HG03280 (cell line): ENCODE data around the gene MYBPC3.

Experiments
- ATAC-seq: cut with Tn5 transposase; IDR thresholded peaks from one replicate; pipeline ENCODE4 v1.9.1; 2021; ENCODE audit warnings: mild to moderate bottlenecking, moderate library complexity; ENCODE audit not compliant: unreplicated experiment

The MYBPC3 gene

DNA sequence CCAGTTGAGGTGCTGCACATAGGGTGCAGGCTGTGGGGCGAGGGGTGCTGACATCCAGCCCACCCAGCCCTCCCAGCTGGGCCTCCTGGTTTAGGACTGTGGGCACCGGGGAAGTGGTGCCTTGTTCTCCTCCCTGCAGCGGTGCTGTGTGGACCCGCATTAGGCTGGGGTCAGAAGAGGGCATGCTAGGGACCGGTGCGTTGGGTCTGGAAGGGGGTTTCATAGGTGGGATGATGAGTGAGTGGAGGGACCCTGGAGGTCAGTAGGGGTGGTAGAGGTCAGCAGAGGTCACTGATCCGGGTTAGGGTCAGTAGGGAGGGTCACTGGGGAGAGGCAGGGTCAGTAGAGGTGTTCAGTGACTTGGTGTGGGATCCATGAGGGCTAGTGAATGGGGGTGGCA is 6.7 kb upstream of the MYBPC3 start:
- no peak for ATAC-seq

DNA sequence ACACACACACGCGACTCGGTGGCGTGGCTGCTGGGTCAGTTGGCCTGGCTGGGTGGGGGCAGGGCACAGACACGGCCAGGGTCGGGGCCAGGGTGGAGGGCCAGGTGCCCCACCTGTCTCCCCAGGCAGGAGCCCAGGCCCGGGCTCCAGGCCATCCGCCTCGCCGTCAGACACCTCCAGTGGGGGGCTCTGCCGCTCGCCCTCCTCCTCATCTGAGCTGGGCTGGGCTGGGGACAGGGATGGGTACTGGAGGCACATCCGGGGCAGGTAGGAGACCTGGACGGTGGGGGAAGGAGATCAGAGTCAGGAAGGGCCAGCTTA is 6.2 kb upstream of the MYBPC3 start:
- no peak for ATAC-seq

- no peak for ATAC-seq
Measured at GRCh38 chr11:47357985-47358730, 5.7 kb upstream of the MYBPC3 start.

DNA sequence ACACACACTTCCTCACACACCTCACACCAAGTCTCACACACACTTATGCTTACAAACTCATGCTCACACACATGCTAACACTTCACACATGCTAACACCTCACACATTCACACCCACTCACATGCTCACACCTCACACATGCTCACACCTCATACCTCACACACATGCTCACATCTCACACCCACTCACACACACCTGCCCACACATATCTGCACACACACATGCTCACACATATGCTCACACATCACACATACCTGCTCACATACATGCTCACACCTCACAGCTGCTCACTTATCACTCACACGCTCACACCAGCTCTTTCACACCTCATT is 4.5 kb upstream of the MYBPC3 start:
- no peak for ATAC-seq

DNA sequence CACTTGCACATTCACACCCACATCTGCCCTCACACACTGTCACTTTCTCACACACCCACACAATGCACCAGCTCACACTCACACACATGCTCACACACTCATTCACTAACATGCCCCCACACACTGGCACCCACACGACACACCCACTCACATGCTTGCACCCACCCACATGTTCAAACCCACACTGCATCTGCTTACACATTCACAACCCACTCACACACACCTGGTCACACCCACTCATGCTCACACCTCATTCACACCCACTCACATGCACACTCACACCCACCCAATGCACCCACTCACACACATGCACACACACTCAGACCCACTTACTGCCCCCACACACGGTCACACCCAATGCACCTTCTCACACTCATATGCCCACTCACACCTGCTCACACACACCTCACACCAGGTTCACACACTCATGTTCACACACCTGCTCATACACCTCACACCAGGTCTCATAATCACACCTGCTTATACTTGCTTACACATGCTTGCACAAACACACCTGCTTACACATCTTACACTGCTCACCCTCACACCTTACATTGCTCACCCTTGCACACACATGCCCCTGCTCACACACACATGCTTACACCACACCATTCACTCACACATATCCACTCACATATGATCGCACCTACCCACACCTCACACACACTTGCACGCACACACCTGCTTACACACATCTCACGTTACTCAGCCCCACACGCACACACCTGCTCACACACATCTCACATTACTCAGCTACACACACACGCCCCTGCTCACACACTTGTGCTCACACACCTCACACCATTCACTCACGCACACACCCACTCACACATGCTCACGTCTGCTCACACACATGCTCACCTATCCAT is 3.9 kb upstream of the MYBPC3 start:
- no peak for ATAC-seq

- ATAC-seq = no peak
Measured at GRCh38 chr11:47355283-47356128, 3.0 kb upstream of the MYBPC3 start.

DNA sequence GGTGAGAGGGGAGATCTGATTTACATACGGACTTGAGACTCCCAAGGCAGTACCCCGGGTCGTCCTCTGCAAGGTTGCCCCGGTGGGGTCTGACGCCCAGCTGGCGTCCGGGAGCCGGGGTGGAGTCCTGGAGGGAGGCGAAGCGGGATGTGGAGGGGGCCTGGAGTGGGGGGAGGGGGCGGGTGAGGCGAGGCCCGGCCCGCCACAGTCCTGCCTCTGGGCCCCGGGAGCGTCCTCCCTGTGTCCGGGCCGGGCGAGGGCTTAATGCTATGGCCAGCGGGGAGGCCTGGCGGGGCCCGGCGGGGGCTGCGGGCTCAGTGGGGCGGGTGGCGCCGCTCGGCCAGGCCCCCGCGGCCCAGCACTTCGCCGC is 2.4 kb upstream of the MYBPC3 start:
- no peak for ATAC-seq

GRCh38 chr11:47353978-47354774 is 1.7 kb upstream of the MYBPC3 start:
- no peak for ATAC-seq

GRCh38 chr11:47351156-47352126 is 1.1 kb downstream of the MYBPC3 start:
- ATAC-seq = no peak

DNA sequence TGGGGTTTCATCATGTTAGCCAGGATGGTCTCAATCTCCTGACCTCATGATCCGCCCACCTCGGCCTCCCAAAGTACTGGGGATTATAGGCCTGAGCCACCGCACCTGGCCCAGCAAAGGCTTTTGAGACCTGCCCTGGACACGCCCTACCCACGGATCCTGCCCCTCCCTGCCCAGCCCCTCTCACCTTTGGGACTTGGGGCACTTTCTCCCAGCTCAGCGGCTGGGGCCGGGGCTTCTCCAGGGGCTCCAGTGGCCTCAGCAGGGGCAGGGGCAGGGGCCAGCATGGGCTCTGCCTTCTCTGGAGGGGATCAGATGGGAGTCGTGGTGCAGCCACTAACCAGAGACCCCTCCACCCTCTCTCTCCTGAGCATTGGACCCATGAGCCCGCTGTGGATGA is 2.2 kb downstream of the MYBPC3 start:
- no peak for ATAC-seq

DNA sequence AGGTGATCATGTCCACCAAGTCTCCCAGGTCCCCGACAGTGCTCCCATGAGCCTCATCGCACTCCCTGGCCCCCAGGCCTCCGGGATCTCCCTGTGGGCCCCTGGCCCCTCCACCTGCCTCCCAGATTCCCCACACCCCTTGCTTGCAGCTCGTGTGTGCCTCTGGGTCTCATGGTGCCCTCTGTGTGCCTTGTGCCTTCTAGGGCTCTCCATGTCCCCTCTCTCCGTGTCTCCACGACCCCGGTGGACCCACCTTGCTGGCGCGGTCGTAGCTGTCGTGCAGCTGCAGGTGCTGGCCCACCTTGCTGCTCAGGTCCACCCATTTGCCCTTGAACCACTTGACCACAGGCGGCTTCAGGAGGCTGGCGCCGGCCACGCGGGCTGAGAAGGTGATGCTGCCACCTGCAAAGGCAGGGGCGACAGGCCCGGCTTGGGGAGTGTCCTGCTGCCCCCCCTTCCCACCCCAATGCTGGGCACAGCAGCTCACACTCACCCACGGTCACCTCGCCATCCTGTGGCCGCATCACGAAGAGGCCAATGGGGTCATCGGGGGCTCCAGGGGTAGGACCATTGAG is 2.9 kb downstream of the MYBPC3 start:
- ATAC-seq = no peak

- ATAC-seq = no peak
Measured at GRCh38 chr11:47348859-47349258, 3.6 kb downstream of the MYBPC3 start.

GRCh38 chr11:47348131-47348802 is 4.2 kb downstream of the MYBPC3 start:
- no peak for ATAC-seq

GRCh38 chr11:47347137-47347536 is 5.4 kb downstream of the MYBPC3 start:
- ATAC-seq = no peak

DNA sequence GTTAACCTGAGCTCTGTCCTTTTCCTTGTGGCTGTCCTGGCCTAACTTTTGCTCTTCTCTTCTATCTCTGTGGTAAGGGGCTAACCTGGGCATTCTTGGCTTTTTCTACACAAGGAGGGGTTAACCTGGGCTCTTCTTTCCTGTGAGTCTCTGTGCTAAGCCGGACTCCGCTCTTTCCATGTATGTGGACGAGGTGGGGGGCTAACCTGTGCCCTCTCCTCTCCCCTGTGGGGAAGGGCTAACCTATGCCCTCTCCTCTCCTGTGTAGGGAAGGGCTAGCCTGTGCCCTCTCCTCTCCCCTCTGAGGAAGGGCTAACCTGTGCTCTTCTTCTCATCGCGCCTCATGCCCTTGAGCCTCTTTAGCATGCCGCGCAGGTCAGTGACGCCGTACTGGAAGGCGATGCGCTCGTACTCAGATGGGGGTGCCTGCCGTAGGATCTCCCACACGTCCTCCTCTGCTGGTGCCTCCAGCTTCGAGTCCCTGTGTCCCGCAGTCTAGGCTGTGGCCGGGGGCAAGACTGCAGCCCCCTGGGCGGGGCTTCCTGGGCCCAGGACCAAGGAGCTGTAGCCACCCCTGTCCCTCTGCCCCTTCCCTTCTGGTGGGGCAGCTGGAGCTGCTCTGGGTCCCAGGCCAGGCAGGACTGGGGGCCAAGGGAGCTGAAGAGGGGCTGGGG is 6.5 kb downstream of the MYBPC3 start:
- ATAC-seq = no peak

DNA sequence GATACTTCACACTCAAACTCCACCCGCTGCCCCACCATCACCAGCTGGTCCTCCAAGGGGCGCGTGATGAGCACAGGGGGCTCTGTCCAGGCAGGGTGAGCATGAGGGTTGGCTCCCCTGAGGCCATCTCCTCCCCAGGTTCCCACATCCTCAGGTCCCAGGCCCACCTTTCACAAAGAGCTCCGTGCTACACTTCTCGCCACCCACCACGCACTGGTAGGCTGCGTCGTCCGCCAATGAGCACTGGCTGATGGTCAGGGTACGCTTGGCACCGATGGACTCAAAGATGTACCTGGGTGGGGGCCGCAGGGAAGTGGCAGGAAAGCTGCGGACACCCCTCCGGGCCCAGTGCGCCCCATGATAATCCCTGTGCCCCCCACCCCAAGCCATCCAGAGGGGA is 9.6 kb downstream of the MYBPC3 start:
- ATAC-seq = no peak

- no peak for ATAC-seq
Measured at GRCh38 chr11:47342036-47342803, 10.3 kb downstream of the MYBPC3 start.
